HG03159 (cell line): ENCODE results near the gene ATP6V1F.

Experiments used
- ATAC-seq: cut with Tn5 transposase; IDR thresholded peaks from one replicate; pipeline ENCODE4 v1.9.1; 2021; ENCODE audit warnings: mild to moderate bottlenecking, moderate library complexity; ENCODE audit not compliant: unreplicated experiment

The ATP6V1F gene

GRCh38 chr7:128862571-128863432 is at the start of gene ATP6V1F:
Gene ATP6V1F (plus strand): TSS chr7:128862856. CDS start chr7:128862905, 49 bp downstream.
- ATAC-seq: peak; percentile 83

- no peak for ATAC-seq
Measured at GRCh38 chr7:128814499-128814898, 48.2 kb upstream of the ATP6V1F start.

GRCh38 chr7:128815289-128815942 is 47.2 kb upstream of the ATP6V1F start:
- no peak for ATAC-seq

GRCh38 chr7:128818694-128819093 is 44.0 kb upstream of the ATP6V1F start:
- ATAC-seq: no peak

GRCh38 chr7:128821724-128822123 is 40.9 kb upstream of the ATP6V1F start:
- no peak for ATAC-seq

GRCh38 chr7:128826512-128826911 is 36.1 kb upstream of the ATP6V1F start:
- no peak for ATAC-seq

GRCh38 chr7:128826916-128827247 is 35.8 kb upstream of the ATP6V1F start:
- ATAC-seq: no peak

- no peak for ATAC-seq
Measured at GRCh38 chr7:128827248-128827958, 35.3 kb upstream of the ATP6V1F start.

- no peak for ATAC-seq
Measured at GRCh38 chr7:128827971-128828711, 34.5 kb upstream of the ATP6V1F start.

GRCh38 chr7:128829391-128830166 is 33.1 kb upstream of the ATP6V1F start:
- no peak for ATAC-seq

- no peak for ATAC-seq
Measured at GRCh38 chr7:128830231-128831177, 32.2 kb upstream of the ATP6V1F start, which contains the start of gene FLNC. Gene FLNC (plus strand): TSS chr7:128830406. CDS start chr7:128830638, 232 bp downstream.

GRCh38 chr7:128831178-128831993 is 31.3 kb upstream of the ATP6V1F start:
- no peak for ATAC-seq

- ATAC-seq: no peak
Measured at GRCh38 chr7:128831994-128832879, 30.4 kb upstream of the ATP6V1F start.

GRCh38 chr7:128832880-128833147 is 29.8 kb upstream of the ATP6V1F start:
- ATAC-seq: no peak

GRCh38 chr7:128833148-128833945 is 29.3 kb upstream of the ATP6V1F start:
- ATAC-seq: no peak

- no peak for ATAC-seq
Measured at GRCh38 chr7:128833946-128834325, 28.7 kb upstream of the ATP6V1F start.
